Fibroblast of the aortic adventitia (primary cell): ENCODE measurements around the gene CNIH3. TPM values are rescaled to one million over a fixed set of nuclear protein-coding genes. Genes with fewer than 3 reads are reported as not detected.
A peak's percentile ranks its signal among the peaks of the same experiment; 100 is the strongest.

ENCODE experiments used
- DNase-seq: peaks from one replicate; pipeline ENCODE4 v3.0.0-alpha.2; 2010; ENCODE audit warnings: low read depth
- H3K4me3 ChIP-seq: 2 replicates; pipeline ENCODE4 v1.5.1; 2011; ENCODE audit warnings: low read depth, mild to moderate bottlenecking, control low read depth, low read length, moderate library complexity
- CTCF ChIP-seq: IDR thresholded peaks from 2 replicates; pipeline ENCODE4 v1.5.1; 2011; ENCODE audit warnings: mild to moderate bottlenecking, low read length, control low read depth, inconsistent platforms; ENCODE audit not compliant: insufficient read depth
- total RNA-seq: library from RNA; depleted of rRNA; stranded (reverse); fragments of >200 nt; gene quantifications from 2 replicates; pipeline ENCODE4 v1.2.3, GENCODE V29; 2012; ENCODE audit warnings: low replicate concordance

CNIH3 gene
- total RNA-seq, 1 donor = 31.5 TPM

- no peak for DNase-seq
- no peak for TF ChIP-seq CTCF
- no peak overlapping the region for H3K4me3 ChIP-seq
Observed at GRCh38 chr1:224690576-224690975, 74.5 kb downstream of the CNIH3 start.

DNA sequence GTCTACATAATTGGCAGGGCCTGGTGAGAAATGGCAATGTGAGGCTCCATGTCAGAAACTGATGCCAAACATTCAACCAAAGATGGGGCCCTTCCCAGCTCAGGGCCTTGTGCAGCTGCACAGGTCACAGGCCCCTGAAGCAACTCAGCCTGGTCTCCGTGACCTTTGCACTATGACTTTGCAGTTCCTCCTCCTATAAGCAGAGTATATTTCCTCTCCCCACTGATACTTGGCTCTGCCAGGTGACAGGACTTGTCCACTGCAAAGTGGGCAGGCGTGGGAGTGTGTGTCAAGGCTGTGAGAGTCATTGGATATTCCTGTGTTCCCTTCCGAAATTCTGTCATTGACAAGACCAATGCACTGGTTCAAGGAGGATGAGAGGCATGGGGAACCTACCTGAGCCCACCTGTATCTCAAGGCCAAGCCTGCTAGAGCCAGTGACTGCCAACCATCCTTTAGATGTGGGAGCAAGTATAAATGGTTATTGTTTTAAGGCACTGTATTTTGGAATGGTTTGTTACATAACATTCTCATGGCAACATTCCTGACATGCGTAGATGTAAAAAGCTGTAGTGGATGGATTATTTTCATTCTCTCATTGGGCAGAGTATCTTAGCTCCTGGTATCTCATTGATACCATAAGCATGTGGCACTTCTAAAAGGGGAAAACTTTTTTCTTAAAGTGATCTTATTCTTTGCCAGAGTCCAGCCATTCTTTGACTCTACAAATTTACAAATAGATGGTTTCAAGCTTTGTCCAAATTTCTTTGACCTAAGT, 75.2 kb downstream of the CNIH3 start:
- no peak for TF ChIP-seq CTCF
- DNase-seq = no peak
- no peak overlapping the region for H3K4me3 ChIP-seq

- TF ChIP-seq CTCF = no peak
- no peak for DNase-seq
- no peak overlapping the region for H3K4me3 ChIP-seq
Observed at GRCh38 chr1:224694969-224695368, 78.9 kb downstream of the CNIH3 start.

GRCh38 chr1:224696021-224696420, 79.9 kb downstream of the CNIH3 start:
- DNase-seq = no peak
- TF ChIP-seq CTCF = no peak
- no peak overlapping the region for H3K4me3 ChIP-seq

- DNase-seq = peak; percentile 83
- no peak overlapping the region for H3K4me3 ChIP-seq
- TF ChIP-seq CTCF = no peak
Observed at GRCh38 chr1:224696891-224697765, 81.0 kb downstream of the CNIH3 start.

- TF ChIP-seq CTCF = no peak
- DNase-seq = peak; percentile 44
- no peak overlapping the region for H3K4me3 ChIP-seq
Observed at GRCh38 chr1:224698015-224698451, 81.9 kb downstream of the CNIH3 start.
